ENCODE measurements around the gene EXPH5. TPM values are rescaled to one million over a fixed set of nuclear protein-coding genes. Genes with fewer than 3 reads are reported as not detected.

The EXPH5 gene
- total and polyA plus RNA-seq, 2 of the 8 experiments (the other 6 are each of a cell fraction or from before 2014, with no cell fraction given): 1.1 to 11.5 TPM

- peak; percentile 13 for FAIRE-seq
Observed at GRCh38 chr11:108574675-108575074, 18.9 kb downstream of the EXPH5 start.

More at GRCh38 chr11:108574675-108575074, 18.9 kb downstream of the EXPH5 start:
- H3K14ac ChIP-seq (ENCODE audit: insufficient read length): no peak overlapping the region
- no peak overlapping the region for H3K9ac ChIP-seq (replicated peaks in 1 of 4; ENCODE audit: extremely low read depth in 1 of 4, low read depth in 3 of 4, low read length in 3 of 4)
- no peak overlapping the region for H2BK20ac ChIP-seq (ENCODE audit: low read length)
- no peak overlapping the region for H3K18ac ChIP-seq (ENCODE audit: extremely low read depth, low read length)
- H4K91ac ChIP-seq (replicated peaks; ENCODE audit: insufficient read length, low read length): no peak overlapping the region
- no peak overlapping the region for H3K4me3 ChIP-seq (ENCODE audit: extremely low read depth in 1 of 4, insufficient read depth in 2 of 4, low read depth in 3 of 4, low read length in 4 of 4)
- no peak overlapping the region for H4K8ac ChIP-seq (ENCODE audit: extremely low read depth, insufficient read depth, low read length)
- H2AFZ ChIP-seq (ENCODE audit: low read length): no peak overlapping the region
- no peak overlapping the region for H3K27ac ChIP-seq (ENCODE audit: low read depth, low read length)
- H3K4me2 ChIP-seq (ENCODE audit: insufficient read depth in 1 of 2, low read depth in 2 of 2, low read length in 2 of 2): no peak overlapping the region
- POLR2A ChIA-PET (ENCODE audit: partially characterized antibody): no interaction called here
- no peak overlapping the region for H2BK120ac ChIP-seq (replicated peaks; ENCODE audit: low read depth, low read length)
- H3K9me3 ChIP-seq (ENCODE audit: insufficient read depth in 2 of 2, low read depth in 1 of 2, low read length in 1 of 2): no peaks in the 10 kb centered on the region
- no peaks in the 10 kb centered on the region for H3K79me1 ChIP-seq (ENCODE audit: low read depth, low read length)
- H3K79me2 ChIP-seq (ENCODE audit: control insufficient read depth in 1 of 2, insufficient read depth in 2 of 2, low read length in 2 of 2): no peaks in the 10 kb centered on the region
- DNase-seq (ENCODE audit: low read depth in 1 of 2, low spot score in 2 of 2): no peak
- TF ChIP-seq TCF12 (IDR thresholded peaks at IDR 0.05; ENCODE audit: low read depth, low read length): 0 out of 2 replicates have a peak, but pooled peaks have one; percentile 59
- peak in 1 of 2 experiments; percentile 65; a peak in 1 of 4 replicates for TF ChIP-seq HDAC2 (IDR thresholded peaks at IDR 0.05; ENCODE audit: borderline replicate concordance in 1 of 2, low read depth in 2 of 2, low read length in 2 of 2)
- TF ChIP-seq KDM1A (IDR thresholded peaks at IDR 0.05; ENCODE audit: borderline replicate concordance, low read length): peak; percentile 92
- TF ChIP-seq GTF2F1 (IDR thresholded peaks at IDR 0.05; ENCODE audit: borderline replicate concordance, low read depth, low read length): no peak
- TF ChIP-seq SIX5 (IDR thresholded peaks at IDR 0.05; ENCODE audit: low read depth, low read length): no peak
- TF ChIP-seq BACH1 (IDR thresholded peaks at IDR 0.05; ENCODE audit: low read length): no peak
- no peak for TF ChIP-seq RXRA (IDR thresholded peaks at IDR 0.05; ENCODE audit: insufficient read depth, low read depth, low read length)
- no peak for TF ChIP-seq ZNF274 (IDR thresholded peaks at IDR 0.05; ENCODE audit: borderline replicate concordance, extremely low read depth, low read length)
- CTCF ChIA-PET (ENCODE audit: partially characterized antibody): no interaction called here
- H4K5ac ChIP-seq (ENCODE audit: insufficient read length, low read depth, low read length): no peak overlapping the region
- no peak overlapping the region for H2AK5ac ChIP-seq (ENCODE audit: low read depth, low read length)
- H3K23ac ChIP-seq (ENCODE audit: insufficient read length): no peak overlapping the region
- no peak overlapping the region for H2BK15ac ChIP-seq (ENCODE audit: low read length)
- H3K23me2 ChIP-seq (ENCODE audit: low read depth, low read length): no peaks in the 10 kb centered on the region
- no peak overlapping the region for H3K56ac ChIP-seq (replicated peaks; ENCODE audit: insufficient read length, low read depth, low read length)
- no peak overlapping the region for H2BK5ac ChIP-seq (ENCODE audit: low read depth, low read length)
- no peaks in the 10 kb centered on the region for H3K36me3 ChIP-seq (ENCODE audit: control insufficient read depth in 2 of 4, insufficient read depth in 4 of 4, low read length in 3 of 4)
- no peaks in the 10 kb centered on the region for H4K20me1 ChIP-seq (replicated peaks in 1 of 2; ENCODE audit: control insufficient read depth in 1 of 2, insufficient read depth in 2 of 2, low read length in 2 of 2)
- 84% methylated on average over 4 of the region's 4 CpGs; no CpG with 5 or more reads in 1 of the 2 experiments for WGBS, 2 experiments (ENCODE audit: extremely low coverage in 1 of 2, insufficient coverage in 1 of 2, insufficient read length in 1 of 2, insufficient replicate concordance in 2 of 2, low coverage in 1 of 2, low lambda C conversion rate in 2 of 2, missing lambda C conversion rate in 1 of 2)
- H2BK12ac ChIP-seq (ENCODE audit: low read depth, low read length): no peak overlapping the region; the same call in 1 of the 2 replicates
- no peaks in the 10 kb centered on the region for H3K27me3 ChIP-seq (replicated peaks in 1 of 4; ENCODE audit: control insufficient read depth in 3 of 4, extremely low read depth in 1 of 4, insufficient read depth in 3 of 4, low read length in 3 of 4)
- no peak overlapping the region for H3K4ac ChIP-seq (replicated peaks; ENCODE audit: insufficient read length, low read depth, low read length)
- peaks cover 0 to 6% (median 1%) of the 10 kb centered on the region in 4 experiments; a peak in 2 of 7 replicates for H3K4me1 ChIP-seq (replicated peaks in 1 of 4; ENCODE audit: control insufficient read depth in 3 of 4, insufficient read depth in 4 of 4, low read length in 3 of 4)
